Natural killer cell (primary cell): ENCODE measurements around the gene CDC14A. TPM values are rescaled to one million over a fixed set of nuclear protein-coding genes. Genes with fewer than 3 reads are reported as not detected.

ENCODE experiments used
- ATAC-seq, 3 donors: fragments of 150-1000 bp in 2 of 3; fragments of 200-7000 bp in 1 of 3; cut with Tn5 transposase; 1 replicate in 1 of 3; 2 replicates in 2 of 3; pipeline ENCODE4 v1.10.0; 2021; ENCODE audit warnings: mild to moderate bottlenecking in 2 of 3, moderate library complexity in 2 of 3
- DNase-seq, 2 donors: peaks; one replicate each; pipeline versions ENCODE4 v3.0.0 to v3.0.0-alpha.2; 2013 to 2021; ENCODE audit warnings: mixed read lengths in 1 of 2
- H3K27ac ChIP-seq: one replicate; pipeline ENCODE4 v1.5.1; 2013; ENCODE audit warnings: mild to moderate bottlenecking, low read length
- H3K27me3 ChIP-seq: one replicate; pipeline ENCODE4 v1.6.1; 2013; ENCODE audit warnings: low read length; ENCODE audit not compliant: control insufficient read depth, insufficient read depth
- H3K36me3 ChIP-seq: one replicate; pipeline ENCODE4 v1.6.1; 2013; ENCODE audit warnings: low read length; ENCODE audit not compliant: control insufficient read depth, insufficient read depth
- H3K4me1 ChIP-seq: one replicate; pipeline ENCODE4 v1.6.1; 2013; ENCODE audit warnings: low read length; ENCODE audit not compliant: control insufficient read depth, insufficient read depth
- H3K4me3 ChIP-seq: one replicate; pipeline ENCODE4 v1.5.1; 2013; ENCODE audit warnings: low read length
- H3K9me3 ChIP-seq: one replicate; pipeline ENCODE4 v1.6.1; 2013; ENCODE audit warnings: low read length; ENCODE audit not compliant: control insufficient read depth, insufficient read depth
- H3K27ac Mint-ChIP-seq, 2 donors: one replicate each; pipeline ENCODE4 v1.8.0; 2022; ENCODE audit warnings: mild to moderate bottlenecking in 2 of 2, mixed read lengths in 2 of 2, moderate library complexity in 1 of 2
- H3K27me3 Mint-ChIP-seq, 2 donors: one replicate each; pipeline ENCODE4 v1.8.0; 2022; ENCODE audit warnings: low read depth in 2 of 2, mixed read lengths in 2 of 2
- H3K36me3 Mint-ChIP-seq: one replicate; pipeline ENCODE4 v1.8.0; 2022; ENCODE audit warnings: mixed read lengths
- H3K4me1 Mint-ChIP-seq, 2 donors: one replicate each; pipeline ENCODE4 v1.8.0; 2022; ENCODE audit warnings: mixed read lengths in 2 of 2
- H3K4me3 Mint-ChIP-seq: one replicate; pipeline ENCODE4 v1.8.0; 2022; ENCODE audit warnings: mild to moderate bottlenecking, moderate library complexity, mixed read lengths
- H3K9me3 Mint-ChIP-seq, 2 donors: one replicate each; pipeline ENCODE4 v1.8.0; 2022; ENCODE audit warnings: mixed read lengths in 2 of 2
- CTCF ChIP-seq: fragments of 200-600 bp; IDR thresholded peaks from one replicate; pipeline ENCODE4 v1.8.0; 2022; ENCODE audit warnings: antibody characterized with exemption
- WGBS: methylation state at CpG from one replicate; pipeline ENCODE4 v1.1.7; 2013; ENCODE audit warnings: missing lambda C conversion rate; ENCODE audit not compliant: insufficient coverage; 5-methylcytosine and 5-hydroxymethylcytosine counted together
- intact Hi-C: fragments of 100-400 bp; cut with micrococcal nuclease; formaldehyde crosslinking; loops from one replicate; pipeline ENCODE4 v1.14.2; 2022
- total RNA-seq, 4 donors: library from RNA; stranded (reverse); fragments of 120-200 nt in 1 of 4; gene quantifications; one replicate each; pipeline versions ENCODE4 v1.2.3 to v1.2.4, GENCODE V29; 2013 to 2022

CDC14A gene
- total RNA-seq, 3 donors from 2014 or later (not counting 1 experiment from before 2014, with no cell fraction given) = 59.6 to 63.8 (median 60.1) TPM

GRCh38 chr1:100321100-100321493, 31.2 kb upstream of the CDC14A start:
- intact Hi-C loops = no loop called here

GRCh38 chr1:100321506-100321905, 30.8 kb upstream of the CDC14A start:
- no peaks in the 10 kb centered on the region for H3K4me1 ChIP-seq
- 96% methylated on average over 7 of the region's 8 CpGs for WGBS
- Mint-ChIP-seq H3K4me1 (no peaks in the 10 kb centered on the region), H3K27me3 (no peaks in the 10 kb centered on the region), H3K27ac (no peak overlapping the region), H3K9me3 (peaks cover 5 to 6% of the 10 kb centered on the region in 2 donors), H3K36me3 (peaks cover 10% of the 10 kb centered on the region), H3K4me3 (no peak overlapping the region)
- H3K36me3 ChIP-seq = no peaks in the 10 kb centered on the region
- ATAC-seq = no peak
- H3K27ac ChIP-seq = no peak overlapping the region
- intact Hi-C loops = no loop called here
- no peak for DNase-seq
- H3K9me3 ChIP-seq = peaks cover 9% of the 10 kb centered on the region
- no peaks in the 10 kb centered on the region for H3K27me3 ChIP-seq
- TF ChIP-seq CTCF = no peak
- H3K4me3 ChIP-seq = no peak overlapping the region

More at GRCh38 chr1:100321100-100321493, 31.2 kb upstream of the CDC14A start:
- no peak overlapping the region for H3K27ac ChIP-seq
- WGBS = 92% methylated on average over 7 of the region's 7 CpGs
- no peak for ATAC-seq
- peaks cover 11% of the 10 kb centered on the region for H3K9me3 ChIP-seq
- DNase-seq = no peak
- H3K36me3 ChIP-seq = no peaks in the 10 kb centered on the region
- no peak overlapping the region for H3K4me3 Mint-ChIP-seq
- no peaks in the 10 kb centered on the region for H3K27me3 Mint-ChIP-seq
- no peak overlapping the region for H3K4me3 ChIP-seq
- no peaks in the 10 kb centered on the region for H3K4me1 Mint-ChIP-seq
- TF ChIP-seq CTCF = no peak
- peaks cover 10% of the 10 kb centered on the region for H3K36me3 Mint-ChIP-seq
- peaks cover 5 to 6% of the 10 kb centered on the region in 2 donors for H3K9me3 Mint-ChIP-seq
- H3K27ac Mint-ChIP-seq = no peak overlapping the region
- no peaks in the 10 kb centered on the region for H3K4me1 ChIP-seq
- no peaks in the 10 kb centered on the region for H3K27me3 ChIP-seq

GRCh38 chr1:100322436-100323211, 29.7 kb upstream of the CDC14A start:
- no peak overlapping the region for H3K27ac ChIP-seq
- no peaks in the 10 kb centered on the region for H3K36me3 ChIP-seq
- WGBS = no CpG with 5 or more reads among the region's 1 CpG
- Mint-ChIP-seq H3K27me3 (no peaks in the 10 kb centered on the region), H3K27ac (no peak overlapping the region), H3K9me3 (peaks cover 5 to 6% of the 10 kb centered on the region in 2 donors), H3K36me3 (peaks cover 10% of the 10 kb centered on the region), H3K4me1 (no peaks in the 10 kb centered on the region), H3K4me3 (no peak overlapping the region)
- ATAC-seq (no peak), DNase-seq (no peak)
- H3K4me3 ChIP-seq = no peak overlapping the region
- no peaks in the 10 kb centered on the region for H3K27me3 ChIP-seq
- no peaks in the 10 kb centered on the region for H3K4me1 ChIP-seq
- intact Hi-C loops = no loop called here
- peaks cover 9% of the 10 kb centered on the region for H3K9me3 ChIP-seq
- no peak for TF ChIP-seq CTCF
